HTERT RPE-1 (cell line): ENCODE measurements around the gene DYSF.
"Not testable (repeated sequence)": the region's sequence is repeated elsewhere in the genome, so short reads cannot be mapped to it uniquely, and the experiment has no call there.

Experiments
- in situ Hi-C: fragments of 300-500 bp; cut with MboI; formaldehyde crosslinking; loops from 4 replicates; pipeline ENCODE4 v1.14.3; 2020; ENCODE audit warnings: low sequenced_read_pairs

Gene DYSF

GRCh38 chr2:71469403-71470398 lies 16.3 kb downstream of the DYSF start:
- in situ Hi-C loops, result no loop called here

- in situ Hi-C loops, result no loop called here
Observed at GRCh38 chr2:71471276-71471675, 17.9 kb downstream of the DYSF start.

GRCh38 chr2:71472019-71472418 lies 18.7 kb downstream of the DYSF start:
- in situ Hi-C loops, result no loop called here

- in situ Hi-C loops, result no loop called here
Observed at GRCh38 chr2:71473346-71474031, 20.1 kb downstream of the DYSF start.

- in situ Hi-C loops, result no loop called here
Observed at GRCh38 chr2:71474116-71474743, 20.9 kb downstream of the DYSF start.

GRCh38 chr2:71474744-71475397 lies 21.5 kb downstream of the DYSF start:
- in situ Hi-C loops, result no loop called here

GRCh38 chr2:71476495-71476894 lies 23.1 kb downstream of the DYSF start:
- in situ Hi-C loops, result no loop called here

GRCh38 chr2:71477231-71477691 lies 23.9 kb downstream of the DYSF start:
- in situ Hi-C loops, result no loop called here

- in situ Hi-C loops, result no loop called here
Observed at GRCh38 chr2:71478806-71479205, 25.4 kb downstream of the DYSF start.

- in situ Hi-C loops, result no loop called here
Observed at GRCh38 chr2:71479261-71479660, 25.9 kb downstream of the DYSF start.

GRCh38 chr2:71481111-71481510 lies 27.8 kb downstream of the DYSF start:
- in situ Hi-C loops, result no loop called here

GRCh38 chr2:71482055-71482454 lies 28.7 kb downstream of the DYSF start:
- in situ Hi-C loops, result no loop called here

- in situ Hi-C loops, result no loop called here
Observed at GRCh38 chr2:71483246-71483645, 29.9 kb downstream of the DYSF start.

- in situ Hi-C loops, result no loop called here
Observed at GRCh38 chr2:71484354-71484753, 31.0 kb downstream of the DYSF start.

GRCh38 chr2:71486881-71487640 lies 33.7 kb downstream of the DYSF start:
- in situ Hi-C loops, result no loop called here

GRCh38 chr2:71491551-71491950 lies 38.2 kb downstream of the DYSF start:
- in situ Hi-C loops, result not testable (repeated sequence)

GRCh38 chr2:71492112-71492511 lies 38.8 kb downstream of the DYSF start:
- in situ Hi-C loops, result no loop called here

GRCh38 chr2:71494091-71494490 lies 40.7 kb downstream of the DYSF start:
- in situ Hi-C loops, result no loop called here

- in situ Hi-C loops, result no loop called here
Observed at GRCh38 chr2:71494523-71495155, 41.3 kb downstream of the DYSF start.
